Loucy (cell line): ENCODE data around the gene ANXA11.
"Not testable (repeated sequence)": the region's sequence is repeated elsewhere in the genome, so short reads cannot be mapped to it uniquely, and the experiment has no call there.

Experiments
- EZH2phosphoT487 ChIP-seq: fragments of 200-600 bp; IDR thresholded peaks from 2 replicates; pipeline ENCODE4 v1.6.1; 2018; ENCODE audit warnings: antibody characterized with exemption, mild to moderate bottlenecking, moderate library complexity, borderline replicate concordance
- TF ChIP-seq, protein P1 (sequence below): fragments of 200-600 bp; sonication (generic); conservative IDR thresholded peaks from 2 replicates; pipeline ENCODE4 v1.5.1; 2014; ENCODE audit warnings: mild to moderate bottlenecking, antibody characterized with exemption, low read length

DNA sequence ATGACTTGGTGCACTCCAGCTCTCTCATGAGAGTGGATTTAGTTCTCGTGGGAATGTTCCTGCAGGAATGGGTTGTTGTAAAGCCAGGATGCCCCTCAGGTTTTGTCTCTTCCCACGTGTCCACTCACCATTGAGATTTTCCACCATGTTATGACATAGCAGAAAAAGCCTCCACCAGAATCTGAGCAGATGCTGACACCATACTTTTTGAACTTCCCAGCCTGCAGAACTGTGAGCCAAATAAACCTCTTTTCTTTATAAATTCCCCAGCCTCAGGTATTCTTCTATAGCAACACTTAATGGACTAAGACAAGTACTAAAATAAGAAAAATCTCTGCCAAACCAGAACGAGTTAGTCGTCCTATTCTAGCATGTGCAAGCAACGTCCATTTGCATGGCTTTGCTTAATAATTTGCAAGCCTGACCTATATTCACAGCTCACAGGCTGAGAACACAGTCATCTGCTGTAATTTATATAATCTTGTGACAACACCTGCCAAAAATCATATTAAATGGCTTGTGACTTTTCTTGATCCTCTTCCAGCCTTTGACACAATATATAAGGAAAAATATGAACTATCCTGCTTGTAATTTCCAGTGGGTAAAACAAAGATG is 9.1 kb upstream of the ANXA11 start:
- TF ChIP-seq, protein P1, sequence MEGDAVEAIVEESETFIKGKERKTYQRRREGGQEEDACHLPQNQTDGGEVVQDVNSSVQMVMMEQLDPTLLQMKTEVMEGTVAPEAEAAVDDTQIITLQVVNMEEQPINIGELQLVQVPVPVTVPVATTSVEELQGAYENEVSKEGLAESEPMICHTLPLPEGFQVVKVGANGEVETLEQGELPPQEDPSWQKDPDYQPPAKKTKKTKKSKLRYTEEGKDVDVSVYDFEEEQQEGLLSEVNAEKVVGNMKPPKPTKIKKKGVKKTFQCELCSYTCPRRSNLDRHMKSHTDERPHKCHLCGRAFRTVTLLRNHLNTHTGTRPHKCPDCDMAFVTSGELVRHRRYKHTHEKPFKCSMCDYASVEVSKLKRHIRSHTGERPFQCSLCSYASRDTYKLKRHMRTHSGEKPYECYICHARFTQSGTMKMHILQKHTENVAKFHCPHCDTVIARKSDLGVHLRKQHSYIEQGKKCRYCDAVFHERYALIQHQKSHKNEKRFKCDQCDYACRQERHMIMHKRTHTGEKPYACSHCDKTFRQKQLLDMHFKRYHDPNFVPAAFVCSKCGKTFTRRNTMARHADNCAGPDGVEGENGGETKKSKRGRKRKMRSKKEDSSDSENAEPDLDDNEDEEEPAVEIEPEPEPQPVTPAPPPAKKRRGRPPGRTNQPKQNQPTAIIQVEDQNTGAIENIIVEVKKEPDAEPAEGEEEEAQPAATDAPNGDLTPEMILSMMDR, result not testable (repeated sequence)
- TF ChIP-seq EZH2phosphoT487, result not testable (repeated sequence)
